ENCODE results near the gene ZBTB11.
A peak's percentile ranks its signal among the peaks of the same experiment; 100 is the strongest.

DNA sequence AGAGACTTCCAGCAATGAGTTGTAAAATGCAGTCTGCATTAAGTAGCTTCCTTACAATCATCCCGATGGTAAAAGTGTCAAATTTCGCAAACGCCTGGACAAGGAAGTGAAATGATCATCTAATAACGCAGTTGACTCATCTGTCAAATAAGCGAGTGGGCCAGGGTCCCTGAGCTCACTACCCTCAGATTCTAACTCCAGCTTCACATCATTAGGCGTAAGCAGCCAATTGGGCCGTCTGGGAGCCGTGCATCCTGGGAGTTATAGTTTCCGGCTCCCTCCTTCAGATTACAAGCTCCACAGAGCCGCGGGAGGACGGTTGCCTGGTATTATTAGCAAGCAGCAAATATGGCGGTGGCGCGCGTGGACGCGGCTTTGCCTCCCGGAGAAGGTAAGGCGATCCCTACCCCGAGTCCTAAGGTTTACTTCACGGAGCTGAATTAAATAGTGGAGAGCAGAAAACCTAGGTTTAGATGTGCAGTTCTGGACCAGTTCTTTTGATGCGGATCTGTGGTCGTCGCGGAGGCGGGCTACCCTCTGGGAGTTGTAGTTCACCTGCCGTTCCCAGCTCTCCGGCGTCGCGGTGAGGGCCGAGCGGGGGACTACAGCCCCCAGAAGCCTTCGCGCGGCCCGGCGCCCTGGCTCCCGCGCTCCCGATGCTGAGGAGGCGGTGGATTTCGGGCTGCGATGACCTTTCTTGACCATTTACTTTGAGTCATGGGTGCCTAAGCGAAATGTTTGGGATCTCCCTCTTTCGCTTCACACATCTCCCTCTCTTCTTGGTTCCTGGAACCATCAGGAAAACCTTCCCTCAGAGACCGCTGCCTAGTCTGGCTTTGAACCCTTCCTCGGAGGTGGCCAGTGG lies 47.6 kb upstream of the ZBTB11 start, which contains the start of gene CEP97:
- TF ChIP-seq DIDO1 (tag; IDR thresholded peaks at IDR 0.05; ENCODE audit: low read depth) (peak; percentile 24; the same call in 1 of the 2 replicates), CBFB (CRISPR knock-in tag; IDR thresholded peaks at IDR 0.05) (no peak), GATAD2A (IDR thresholded peaks at IDR 0.05) (no peak), ZNF766 (CRISPR knock-in tag; conservative IDR thresholded peaks at IDR 0.05) (peak; percentile 67; the same call in 1 of the 2 replicates), EZH2 (IDR thresholded peaks at IDR 0.05; ENCODE audit: borderline replicate concordance, low read depth, low read length) (no peak), PTTG1 (tag; IDR thresholded peaks at IDR 0.05; ENCODE audit: low read depth) (no peak), ZKSCAN8 (CRISPR knock-in tag; IDR thresholded peaks at IDR 0.05) (no peak), ELK1 (CRISPR knock-in tag; IDR thresholded peaks at IDR 0.05) (no peak)
- TF ChIP-seq, protein P1, sequence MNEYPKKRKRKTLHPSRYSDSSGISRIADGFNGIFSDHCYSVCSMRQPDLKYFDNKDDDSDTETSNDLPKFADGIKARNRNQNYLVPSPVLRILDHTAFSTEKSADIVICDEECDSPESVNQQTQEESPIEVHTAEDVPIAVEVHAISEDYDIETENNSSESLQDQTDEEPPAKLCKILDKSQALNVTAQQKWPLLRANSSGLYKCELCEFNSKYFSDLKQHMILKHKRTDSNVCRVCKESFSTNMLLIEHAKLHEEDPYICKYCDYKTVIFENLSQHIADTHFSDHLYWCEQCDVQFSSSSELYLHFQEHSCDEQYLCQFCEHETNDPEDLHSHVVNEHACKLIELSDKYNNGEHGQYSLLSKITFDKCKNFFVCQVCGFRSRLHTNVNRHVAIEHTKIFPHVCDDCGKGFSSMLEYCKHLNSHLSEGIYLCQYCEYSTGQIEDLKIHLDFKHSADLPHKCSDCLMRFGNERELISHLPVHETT (CRISPR knock-in tag; conservative IDR thresholded peaks at IDR 0.05 in 1 of 2, IDR thresholded peaks at IDR 0.05 in 1 of 2), result no peak

Measured in K562 (cell line).